ENCODE measurements around the gene CR1. TPM values are rescaled to one million over a fixed set of nuclear protein-coding genes. Genes with fewer than 3 reads are reported as not detected.

Gene CR1
- total RNA-seq, 1 donor from 2014 or later: not detected

GRCh38 chr1:207458414-207458813, 37.5 kb upstream of the CR1 start:
- Mint-ChIP-seq H3K27ac (ENCODE audit: unreplicated experiment) (no peak overlapping the region), H3K36me3 (ENCODE audit: low read depth) (no peaks in the 10 kb centered on the region), H3K4me1 (ENCODE audit: low read depth) (peaks cover 6% of the 10 kb centered on the region), H3K4me3 (ENCODE audit: unreplicated experiment) (no peak overlapping the region), H3K9me3 (ENCODE audit: low read depth) (no peaks in the 10 kb centered on the region), H3K27me3 (ENCODE audit: low read depth) (peaks cover 26% of the 10 kb centered on the region)
- no peak for TF ChIP-seq CTCF (IDR thresholded peaks at IDR 0.05)
- no peak for DNase-seq (ENCODE audit: low spot score)

- Mint-ChIP-seq H3K27me3 (ENCODE audit: low read depth) (peaks cover 23% of the 10 kb centered on the region), H3K9me3 (ENCODE audit: low read depth) (no peaks in the 10 kb centered on the region)
Measured at GRCh38 chr1:207459008-207459407, 36.9 kb upstream of the CR1 start.

GRCh38 chr1:207461649-207462048, 34.3 kb upstream of the CR1 start:
- H3K9me3 Mint-ChIP-seq (ENCODE audit: low read depth): no peaks in the 10 kb centered on the region
- no peak overlapping the region for H3K27ac Mint-ChIP-seq (ENCODE audit: unreplicated experiment)
- TF ChIP-seq CTCF (IDR thresholded peaks at IDR 0.05): no peak
- no peaks in the 10 kb centered on the region for H3K4me1 Mint-ChIP-seq (ENCODE audit: low read depth)
- no peaks in the 10 kb centered on the region for H3K36me3 Mint-ChIP-seq (ENCODE audit: low read depth)
- H3K27me3 Mint-ChIP-seq (ENCODE audit: low read depth): peaks cover 14% of the 10 kb centered on the region
- H3K4me3 Mint-ChIP-seq (ENCODE audit: unreplicated experiment): no peak overlapping the region
- no peak for DNase-seq (ENCODE audit: low spot score)

More at GRCh38 chr1:207459008-207459407, 36.9 kb upstream of the CR1 start:
- Mint-ChIP-seq H3K4me1 (ENCODE audit: low read depth) (peaks cover 3% of the 10 kb centered on the region), H3K36me3 (ENCODE audit: low read depth) (no peaks in the 10 kb centered on the region), H3K27ac (ENCODE audit: unreplicated experiment) (no peak overlapping the region), H3K4me3 (ENCODE audit: unreplicated experiment) (no peak overlapping the region)
- no peak for TF ChIP-seq CTCF (IDR thresholded peaks at IDR 0.05)
- no peak for DNase-seq (ENCODE audit: low spot score)

GRCh38 chr1:207462535-207462934, 33.4 kb upstream of the CR1 start:
- Mint-ChIP-seq H3K9me3 (ENCODE audit: low read depth) (no peaks in the 10 kb centered on the region), H3K27ac (ENCODE audit: unreplicated experiment) (no peak overlapping the region), H3K27me3 (ENCODE audit: low read depth) (peaks cover 16% of the 10 kb centered on the region), H3K4me3 (ENCODE audit: unreplicated experiment) (no peak overlapping the region), H3K36me3 (ENCODE audit: low read depth) (no peaks in the 10 kb centered on the region), H3K4me1 (ENCODE audit: low read depth) (no peaks in the 10 kb centered on the region)
- TF ChIP-seq CTCF (IDR thresholded peaks at IDR 0.05): no peak
- DNase-seq (ENCODE audit: low spot score): no peak

- no peak for TF ChIP-seq CTCF (IDR thresholded peaks at IDR 0.05)
- Mint-ChIP-seq H3K27ac (ENCODE audit: unreplicated experiment) (no peak overlapping the region), H3K9me3 (ENCODE audit: low read depth) (no peaks in the 10 kb centered on the region), H3K27me3 (ENCODE audit: low read depth) (peaks cover 16% of the 10 kb centered on the region), H3K36me3 (ENCODE audit: low read depth) (no peaks in the 10 kb centered on the region), H3K4me1 (ENCODE audit: low read depth) (no peaks in the 10 kb centered on the region), H3K4me3 (ENCODE audit: unreplicated experiment) (no peak overlapping the region)
- DNase-seq (ENCODE audit: low spot score): no peak
Measured at GRCh38 chr1:207463021-207463420, 32.9 kb upstream of the CR1 start.
